Stimulated activated CD8-positive, alpha-beta memory T cell treated with anti-CD3 and anti-CD28 coated beads, Interleukin-2, amount 100 ng/mL, for 48 hours (primary cell): ENCODE results near the gene SULF2.
"Not testable (repeated sequence)": the region's sequence is repeated elsewhere in the genome, so short reads cannot be mapped to it uniquely, and the experiment has no call there.

Source experiments
- DNase-seq, 2 donors: peaks; one replicate each; pipeline ENCODE4 v3.0.0-alpha.2; 2020; ENCODE audit warnings: low read depth in 2 of 2

SULF2 gene

DNA sequence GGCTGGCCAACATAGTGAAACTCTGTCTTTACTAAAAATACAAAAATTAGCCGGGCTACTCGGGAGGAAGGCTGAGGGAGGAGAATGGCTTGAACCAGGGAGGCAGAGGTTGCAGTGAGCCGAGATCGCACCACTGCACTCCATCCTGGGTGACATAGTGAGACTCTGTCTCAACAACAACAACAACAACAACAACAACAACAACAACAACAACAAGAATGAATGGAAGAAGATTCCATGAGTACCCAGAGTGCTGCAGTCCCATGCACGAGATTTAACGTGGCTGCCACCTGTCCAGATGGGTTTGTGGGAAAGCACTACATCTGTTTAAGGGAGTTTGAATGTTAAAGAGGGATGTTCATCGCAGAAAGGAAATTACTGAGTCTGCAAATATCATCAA is 19.7 kb upstream of the SULF2 start:
- DNase-seq = not testable (repeated sequence)

DNA sequence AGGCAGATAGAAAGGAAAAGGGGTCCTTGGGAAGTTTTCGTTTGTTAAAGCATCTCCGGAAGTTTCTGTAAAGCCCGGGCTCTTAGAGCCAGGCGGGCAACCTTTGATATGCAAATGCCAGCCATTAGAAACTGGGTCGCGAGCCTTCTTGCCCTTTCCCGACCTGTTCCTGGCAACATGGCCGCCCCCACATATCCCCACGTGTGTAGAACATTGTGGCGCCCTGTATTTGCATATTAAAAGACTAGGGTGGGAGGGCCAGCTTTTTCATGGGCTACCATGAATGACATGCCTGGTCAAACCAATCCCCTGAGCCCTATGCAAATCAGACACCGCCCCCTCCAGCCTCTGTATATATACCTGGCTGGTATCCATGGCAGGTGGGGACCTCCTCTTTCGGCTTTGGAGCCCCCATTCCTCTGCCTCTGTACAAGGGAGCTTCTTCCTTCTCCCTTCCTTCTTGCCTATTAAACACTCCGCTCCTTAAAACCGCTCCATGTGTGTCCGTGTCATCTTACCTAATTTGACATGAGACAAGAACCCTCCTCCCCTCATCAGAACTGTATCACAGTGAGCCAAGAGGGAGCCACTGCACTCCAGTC is 19.0 kb upstream of the SULF2 start:
- DNase-seq = not testable (repeated sequence)

DNA sequence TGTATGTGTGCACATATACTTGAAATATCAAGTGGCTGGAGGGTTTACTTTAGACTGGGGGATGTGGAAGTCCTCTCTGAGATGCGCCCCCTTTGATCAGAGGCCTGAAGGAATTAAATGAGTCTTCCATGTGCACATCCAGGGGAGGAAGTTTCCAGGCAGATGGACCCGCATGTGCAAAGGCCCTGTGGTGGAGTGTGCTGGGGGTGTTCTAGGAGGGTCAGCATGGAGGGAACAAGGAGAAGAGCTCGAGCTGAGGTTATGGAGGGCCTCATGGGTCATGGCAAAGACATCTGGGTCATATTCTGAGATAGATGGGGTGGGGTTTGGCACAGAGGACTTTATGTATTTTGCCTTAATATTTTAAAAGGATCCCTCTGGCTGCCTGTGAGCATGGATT is 17.7 kb upstream of the SULF2 start:
- DNase-seq = no peak

DNA sequence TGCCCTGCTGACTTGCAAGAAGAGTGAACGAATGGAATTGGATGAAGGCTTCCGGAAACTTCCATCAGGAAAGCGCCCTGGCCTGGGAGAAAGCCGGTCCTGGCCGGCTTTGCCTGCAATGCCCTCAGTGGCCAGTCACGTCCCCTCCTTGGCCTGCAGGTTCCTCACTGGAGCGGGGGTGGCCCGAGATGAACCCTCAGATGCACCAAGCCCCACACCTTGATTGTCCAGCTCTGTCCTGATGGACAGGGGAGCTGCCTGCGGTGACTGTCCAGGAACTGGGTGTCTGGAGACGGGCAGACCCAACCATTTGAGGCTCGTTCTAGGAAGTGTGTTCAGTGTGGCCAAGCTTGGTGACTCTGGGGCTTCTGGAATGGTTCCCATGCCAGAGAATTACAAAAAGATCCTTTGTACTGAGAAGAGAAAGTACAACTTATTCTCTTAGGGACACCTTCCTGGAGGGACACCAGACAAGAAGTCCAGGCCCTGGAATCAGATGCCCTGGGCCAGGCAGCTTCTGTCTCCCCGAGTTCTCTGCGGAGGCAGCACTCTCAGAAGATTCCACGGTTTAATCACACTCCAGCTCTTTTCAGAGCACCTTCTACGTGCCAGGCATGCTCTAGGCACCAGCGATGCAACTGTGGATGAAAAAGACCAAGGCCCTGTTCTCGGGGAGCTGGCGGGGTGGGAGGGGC is 17.1 kb upstream of the SULF2 start:
- no peak for DNase-seq

DNA sequence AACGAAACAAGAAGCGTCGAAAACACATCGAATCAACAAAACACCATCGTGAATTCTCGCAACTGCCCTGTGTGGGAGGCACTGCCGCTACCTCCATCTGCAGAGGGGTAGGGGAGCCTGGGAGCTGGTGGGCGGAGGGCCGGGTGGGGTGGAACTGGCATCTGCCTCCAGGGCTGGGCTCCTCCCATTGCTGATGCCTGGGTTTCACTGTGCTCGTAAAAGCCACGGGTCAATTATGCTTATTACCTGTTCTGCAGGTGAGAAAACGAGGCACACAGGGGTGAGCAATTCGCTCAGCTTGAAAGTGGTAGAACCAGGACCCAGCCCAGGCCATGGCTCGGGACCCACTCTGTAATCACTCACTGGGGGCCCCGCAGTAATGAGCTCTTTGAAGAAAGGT is 16.5 kb upstream of the SULF2 start:
- DNase-seq = no peak

DNA sequence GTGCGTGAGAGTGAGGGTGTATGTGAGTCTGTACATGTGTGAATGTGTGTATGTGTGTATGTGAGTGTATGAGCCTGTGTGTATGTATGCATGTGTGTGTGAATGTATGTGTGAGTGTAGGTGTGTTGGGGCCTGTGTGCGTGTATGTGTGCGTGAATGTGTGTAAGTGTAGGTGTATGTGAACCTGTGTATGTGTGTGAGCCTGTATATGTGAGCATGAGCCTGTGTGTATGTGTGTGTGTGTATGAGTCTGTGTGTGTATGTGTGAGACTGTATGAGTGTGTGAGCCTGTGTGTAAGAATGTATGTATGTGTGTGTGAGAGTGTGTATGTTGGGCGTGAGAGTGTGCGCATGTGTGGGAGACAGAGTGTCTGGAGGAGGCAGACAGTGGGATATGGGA is 15.8 kb upstream of the SULF2 start:
- DNase-seq = no peak

DNA sequence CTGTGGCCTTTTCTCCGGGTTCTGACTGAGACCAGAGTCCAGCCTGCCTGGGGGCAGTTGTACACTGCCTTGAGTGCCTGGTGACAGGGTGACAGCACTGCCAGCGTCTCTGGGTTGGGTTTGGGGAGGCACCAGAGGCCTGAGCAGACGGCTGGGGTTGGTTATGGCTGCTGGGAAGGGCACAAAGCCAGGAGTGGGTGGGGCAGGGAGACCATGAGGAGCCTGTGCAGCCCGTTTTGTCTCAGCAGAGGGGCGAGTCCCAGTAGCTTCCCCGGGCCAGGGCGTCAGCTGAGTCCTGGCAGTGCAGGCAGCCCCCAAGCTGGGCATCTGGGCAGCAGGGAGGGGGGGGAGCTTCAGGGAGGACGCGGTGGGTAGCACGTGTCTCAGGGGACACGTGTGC is 15.3 kb upstream of the SULF2 start:
- no peak for DNase-seq

DNA sequence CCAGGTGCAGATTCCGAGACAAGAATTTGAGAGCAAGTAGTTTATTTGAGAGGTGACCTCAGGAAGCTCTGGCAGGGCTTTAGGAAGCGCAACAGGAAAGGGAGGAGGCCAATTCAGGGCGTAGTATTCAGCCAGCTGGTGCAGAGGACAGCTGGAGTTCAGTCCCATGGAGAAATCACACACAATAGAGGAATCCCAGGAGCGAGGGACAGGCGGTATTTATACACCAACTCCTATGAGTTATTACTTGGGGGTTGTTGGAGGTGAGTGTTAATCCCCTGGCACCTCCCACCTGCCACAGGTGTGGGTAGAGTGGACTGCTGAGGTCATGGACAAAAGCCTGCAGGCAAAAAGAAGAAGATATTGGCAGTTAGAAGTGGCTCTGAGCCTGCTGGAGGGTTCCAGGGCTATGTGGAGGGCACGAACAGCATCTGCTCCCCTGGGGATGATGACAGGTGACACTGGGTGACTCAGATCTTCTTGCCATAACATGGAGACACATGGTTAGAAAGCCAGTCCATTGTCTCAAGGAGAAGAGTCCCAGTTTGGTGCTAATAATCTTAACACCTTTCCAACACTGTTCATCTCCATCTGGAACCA is 13.9 kb upstream of the SULF2 start:
- no peak for DNase-seq

DNA sequence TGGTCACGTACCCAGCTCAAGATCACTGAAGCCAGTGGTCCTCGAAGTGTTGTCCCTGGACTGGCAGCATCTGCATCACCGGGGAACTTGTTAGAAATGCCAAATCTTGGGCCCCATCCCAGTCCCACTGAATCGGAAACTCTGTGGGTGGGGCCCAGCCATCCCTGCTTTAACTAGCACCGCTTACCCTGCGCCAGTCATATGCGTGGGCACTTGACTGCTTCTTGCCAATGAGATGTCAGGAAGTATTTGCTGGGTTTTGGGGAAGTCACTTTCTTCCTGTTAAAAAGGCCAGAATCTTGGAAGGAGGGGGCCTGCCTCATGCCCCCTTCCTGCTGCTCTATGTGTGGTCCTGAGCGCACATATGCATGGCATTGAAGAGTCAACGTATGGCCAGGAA is 11.7 kb upstream of the SULF2 start:
- DNase-seq = no peak

DNA sequence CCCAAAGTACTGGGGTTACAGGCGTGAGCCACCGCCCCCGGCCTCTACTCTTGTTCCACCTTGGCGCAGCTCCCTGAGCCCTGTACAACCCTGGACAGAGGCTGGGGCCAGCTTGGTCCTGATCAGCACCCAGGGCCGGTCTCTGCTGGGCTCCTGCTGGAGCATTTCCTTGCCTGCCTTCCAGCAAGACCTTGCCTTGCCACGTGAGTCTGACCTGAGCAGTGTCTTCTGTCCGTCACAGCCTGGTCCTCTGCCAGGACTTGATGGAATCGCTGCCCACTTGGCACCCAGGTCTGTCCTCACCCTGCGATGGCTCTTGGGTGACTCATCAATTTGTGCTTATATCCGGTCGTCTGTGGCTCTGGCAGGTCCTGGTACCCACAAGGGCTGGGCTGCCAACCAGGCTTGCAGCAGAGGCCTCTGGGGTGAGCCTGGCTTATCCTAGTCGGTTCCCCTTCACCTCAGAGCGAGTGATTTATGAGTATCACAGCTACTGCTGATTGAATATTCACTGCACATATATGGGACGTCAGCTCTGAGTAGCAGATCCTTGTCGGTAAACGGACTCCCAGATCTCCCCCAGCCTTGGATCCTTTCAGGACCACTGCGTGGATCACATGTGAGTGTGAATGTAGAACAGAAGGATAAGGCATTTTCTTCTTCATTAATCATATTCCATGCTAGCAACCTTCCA is 10.1 kb upstream of the SULF2 start:
- DNase-seq = no peak

DNA sequence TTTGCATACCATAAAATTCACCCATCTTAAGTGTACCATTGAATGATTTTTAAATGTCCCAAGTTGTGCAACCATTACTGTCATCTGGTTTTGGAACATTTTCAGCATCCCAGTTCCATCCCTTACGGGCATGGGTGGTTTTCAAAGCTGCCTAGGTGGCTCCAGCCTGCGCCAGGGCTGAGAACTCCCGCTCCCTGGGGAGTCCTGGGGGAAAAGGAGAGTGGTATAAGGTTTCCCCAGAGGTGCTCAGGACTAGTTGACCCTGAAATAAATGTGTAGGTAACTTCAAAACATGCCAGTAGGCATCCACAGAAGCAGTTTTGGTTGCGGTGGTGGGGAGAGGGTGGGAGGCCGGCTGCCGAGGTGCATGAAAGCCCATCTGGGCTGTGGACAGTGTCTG is 9.0 kb upstream of the SULF2 start:
- not testable (repeated sequence) for DNase-seq

DNA sequence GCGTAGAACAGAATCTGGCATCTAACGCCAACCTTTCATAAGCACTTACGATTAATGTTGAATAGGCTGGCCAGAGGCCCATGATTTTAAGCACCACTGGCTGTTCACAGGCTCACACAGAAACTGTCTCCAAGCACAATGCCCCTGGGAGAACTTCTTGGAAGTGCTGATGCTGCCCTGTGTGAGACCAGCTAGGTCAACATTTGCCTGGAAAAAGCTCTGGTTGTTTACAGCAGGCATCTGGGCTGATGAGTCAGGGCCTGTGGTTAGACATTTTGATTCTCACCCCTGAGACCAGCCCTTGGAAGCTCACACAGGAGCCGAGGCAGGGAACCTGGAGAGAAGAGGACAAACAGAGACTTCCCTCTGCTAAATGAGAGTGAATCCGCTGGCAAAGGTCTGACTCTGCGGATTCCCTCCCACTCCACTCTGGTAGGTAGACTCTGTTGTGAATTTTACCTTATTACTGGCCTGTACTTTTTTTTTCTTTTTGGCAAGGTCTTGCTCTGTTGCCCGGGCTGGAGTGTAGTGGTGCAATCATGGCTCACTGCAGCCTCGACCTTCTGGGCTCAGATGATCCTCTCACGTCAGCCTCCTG is 6.8 kb upstream of the SULF2 start:
- no peak for DNase-seq

DNA sequence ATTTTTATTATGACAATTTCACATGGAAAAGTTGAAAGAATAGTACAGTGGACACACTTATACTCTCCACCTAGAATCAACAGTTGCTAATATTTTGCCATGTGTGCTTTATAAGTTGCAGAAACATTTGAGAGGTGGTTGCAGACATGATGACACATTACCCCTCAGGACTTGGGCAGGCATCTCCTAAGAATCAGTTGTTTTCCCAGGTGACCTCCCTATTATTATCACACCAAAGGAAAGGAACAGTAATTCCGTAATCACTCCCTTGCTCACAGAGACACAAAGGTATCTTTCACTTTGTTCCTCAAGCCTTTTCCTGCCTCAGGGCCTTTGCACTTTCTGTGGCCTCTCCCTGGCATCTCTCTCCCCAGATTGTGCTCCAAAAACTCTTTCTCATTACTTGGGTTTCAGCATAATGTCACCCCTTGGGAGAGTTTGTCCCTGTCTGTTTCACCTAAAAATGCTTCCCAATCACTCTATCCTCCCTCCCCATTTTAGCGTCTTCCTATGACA is 5.9 kb upstream of the SULF2 start:
- DNase-seq = no peak

DNA sequence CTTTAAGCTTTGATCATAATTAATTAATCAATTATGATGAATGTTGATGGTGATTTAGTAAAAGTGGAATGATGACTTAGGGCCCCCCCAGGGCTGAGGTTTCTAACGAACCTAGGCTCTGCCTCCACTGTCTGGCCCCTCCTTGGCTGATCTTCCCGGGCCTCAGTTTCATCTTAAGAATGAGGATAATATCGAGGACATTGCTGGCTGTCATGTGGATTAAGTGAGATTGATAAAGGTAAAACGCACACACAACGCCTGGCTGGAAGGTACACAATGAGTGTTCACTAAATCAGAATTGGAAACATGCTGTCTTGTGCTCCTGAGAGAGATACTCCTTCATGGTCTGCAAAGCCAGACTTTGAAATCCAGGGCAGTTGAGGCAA is 5.3 kb upstream of the SULF2 start:
- DNase-seq = no peak

DNA sequence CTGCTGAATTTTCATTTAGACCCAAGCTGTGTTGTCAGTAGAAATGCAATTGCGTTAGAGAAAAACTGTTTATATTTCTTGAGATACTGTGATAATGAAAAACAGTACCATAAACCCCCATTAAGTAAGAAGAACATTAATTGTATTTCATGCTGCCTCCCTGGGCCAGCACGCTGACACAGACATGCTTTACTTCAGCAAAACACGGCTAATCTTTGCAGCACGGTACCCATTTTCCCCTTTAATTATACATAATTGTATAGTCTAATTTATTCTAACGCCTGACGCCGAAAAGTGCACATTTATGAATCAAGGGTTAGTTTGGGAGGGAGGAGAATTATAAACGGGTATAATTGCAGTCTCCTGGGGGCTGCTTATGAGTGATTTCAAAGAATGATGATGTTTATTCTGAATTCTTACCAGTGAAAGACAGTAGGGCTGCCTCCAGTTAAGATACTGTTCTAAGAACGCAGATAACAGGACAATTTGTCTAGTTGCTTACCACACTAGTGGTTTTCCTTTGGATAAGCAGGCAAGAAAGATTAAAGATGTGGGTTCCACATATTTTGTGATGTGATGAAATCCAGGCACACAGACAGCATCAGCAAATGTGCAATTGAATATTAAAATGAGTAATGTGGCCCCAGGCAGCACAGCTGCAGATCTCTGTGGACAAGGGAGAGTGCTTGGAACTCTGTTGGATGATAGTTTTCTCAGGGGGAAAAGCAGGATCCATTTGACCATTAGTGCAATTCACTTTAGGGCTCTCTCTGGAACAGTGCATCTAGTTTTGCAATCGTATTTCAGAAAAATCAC is 4.7 kb upstream of the SULF2 start:
- no peak for DNase-seq

DNA sequence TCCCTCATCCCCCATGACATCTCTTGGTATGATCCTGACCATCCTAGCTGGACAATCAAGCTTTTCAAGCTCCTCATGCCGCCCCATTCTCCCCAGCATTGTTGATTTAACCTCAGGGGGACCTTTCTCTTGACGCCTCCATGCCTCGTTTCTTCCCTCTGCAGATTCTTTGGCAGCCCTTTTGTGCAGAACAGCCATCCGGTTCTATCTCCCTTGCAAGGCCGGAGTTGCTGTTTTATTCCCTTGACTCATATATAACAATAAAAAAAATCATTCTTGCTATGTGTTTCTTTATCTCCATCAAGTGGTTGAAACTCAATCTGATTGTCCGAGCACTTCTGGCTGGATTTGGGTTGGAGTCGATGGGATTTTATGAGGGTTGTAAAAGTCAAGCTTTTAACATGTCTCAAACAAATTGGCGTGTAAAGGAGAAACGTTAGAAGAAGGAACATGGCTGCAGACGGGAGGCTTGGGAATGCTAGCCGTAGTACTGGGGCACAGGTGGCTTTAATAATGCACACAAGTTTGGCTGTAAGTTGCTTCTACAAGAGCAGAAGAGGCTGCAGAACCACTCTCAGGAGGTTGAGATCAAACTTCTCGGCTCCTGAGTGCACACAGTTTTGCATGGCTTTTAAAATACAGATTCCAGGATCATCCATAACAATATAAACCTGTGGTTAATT is 3.9 kb upstream of the SULF2 start:
- no peak for DNase-seq

DNA sequence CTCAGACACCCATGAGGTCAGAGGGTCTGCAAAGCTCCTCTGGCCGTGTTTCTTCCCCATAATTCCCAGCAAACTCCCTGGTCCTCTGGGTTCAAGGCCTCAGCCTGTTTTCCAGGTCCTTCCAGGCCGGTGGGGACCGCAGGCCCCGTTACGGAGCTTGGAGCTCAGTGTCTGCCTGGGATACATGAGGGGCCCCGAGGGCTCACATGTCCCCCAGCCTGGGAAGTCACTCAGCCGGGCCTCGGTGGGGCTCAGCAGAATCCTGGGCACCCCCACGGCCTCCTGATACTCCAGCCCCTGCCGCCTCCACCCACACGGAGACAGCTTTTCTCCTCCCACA is 3.4 kb upstream of the SULF2 start:
- no peak for DNase-seq

DNA sequence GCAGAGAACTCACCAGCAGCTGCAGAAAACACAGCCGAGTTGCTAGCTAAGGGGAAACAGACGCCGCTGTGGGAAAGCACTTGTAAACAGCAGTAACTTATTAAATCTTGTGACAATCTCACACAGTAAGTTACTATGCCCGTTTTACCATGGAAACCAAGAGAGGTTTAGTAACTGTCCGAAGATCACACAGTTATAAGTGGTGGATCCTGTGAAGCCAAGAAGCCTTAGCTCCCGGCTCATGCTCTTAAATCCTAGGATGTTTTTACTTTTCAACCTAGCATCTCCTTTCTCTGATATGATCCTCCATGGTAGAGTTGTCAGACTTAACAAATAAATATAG is 1.5 kb upstream of the SULF2 start:
- no peak for DNase-seq

DNA sequence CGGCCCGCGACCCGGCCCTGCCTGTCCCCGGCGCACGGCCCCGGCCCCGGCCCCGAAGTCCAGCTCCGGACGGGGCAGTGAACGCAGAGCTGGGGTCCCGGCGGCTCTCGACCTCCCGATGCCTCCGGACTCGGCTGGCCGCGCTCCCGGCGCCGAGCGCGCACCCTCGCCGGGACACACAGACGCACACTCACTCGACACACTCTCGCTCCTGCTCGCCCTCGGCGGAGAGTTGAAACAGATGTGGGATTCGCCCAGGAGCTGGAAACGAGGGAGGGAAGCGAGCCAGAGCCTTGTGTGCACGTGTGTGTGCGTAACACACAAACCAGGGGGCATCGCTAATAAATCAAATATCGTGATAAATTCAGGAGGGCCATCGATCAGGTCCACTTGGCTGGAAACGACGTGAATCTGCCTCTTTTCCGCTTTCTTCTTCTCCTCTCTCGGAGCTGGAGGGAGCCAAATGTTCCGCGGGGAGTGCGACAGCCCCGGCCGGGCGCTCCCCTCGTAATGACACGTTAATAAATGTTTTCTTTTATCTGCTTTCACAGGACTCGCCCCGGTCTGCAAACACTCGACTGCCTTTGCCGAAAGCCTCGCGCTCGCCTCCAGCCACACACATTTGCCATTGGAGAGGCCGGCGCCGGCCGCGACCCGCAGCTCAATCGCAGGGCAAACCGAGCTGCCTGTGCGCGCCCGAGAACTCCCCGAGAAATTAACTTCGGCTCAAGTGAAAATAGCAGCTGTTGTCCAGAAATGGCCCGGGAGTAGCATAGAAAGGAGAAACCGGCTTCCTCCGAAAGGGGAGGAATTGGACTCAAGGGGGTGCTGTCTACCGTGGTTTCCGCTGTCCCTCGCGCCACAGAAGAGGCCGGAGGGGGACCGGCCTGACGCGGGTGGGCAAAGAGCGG is 828 bp upstream of the SULF2 start:
- no peak for DNase-seq
